Measurements from ENCODE around the gene EWSR1. TPM values are rescaled to one million over a fixed set of nuclear protein-coding genes. Genes with fewer than 3 reads are reported as not detected.

Gene EWSR1
- total RNA-seq, 1 donor from 2014 or later = 120 TPM

- DNase-seq = peak; percentile 93
These were observed 38.9 kb downstream of the EWSR1 start for GRCh38 chr22:29306835-29307595.

GRCh38 chr22:29307596-29308147 lies 39.6 kb downstream of the EWSR1 start:
- no peak for DNase-seq

GRCh38 chr22:29308148-29308790 lies 40.2 kb downstream of the EWSR1 start:
- DNase-seq = no peak

GRCh38 chr22:29308791-29309262 lies 40.8 kb downstream of the EWSR1 start:
- DNase-seq = no peak

- no peak for DNase-seq
These were observed 41.4 kb downstream of the EWSR1 start for GRCh38 chr22:29309332-29310064.

DNA sequence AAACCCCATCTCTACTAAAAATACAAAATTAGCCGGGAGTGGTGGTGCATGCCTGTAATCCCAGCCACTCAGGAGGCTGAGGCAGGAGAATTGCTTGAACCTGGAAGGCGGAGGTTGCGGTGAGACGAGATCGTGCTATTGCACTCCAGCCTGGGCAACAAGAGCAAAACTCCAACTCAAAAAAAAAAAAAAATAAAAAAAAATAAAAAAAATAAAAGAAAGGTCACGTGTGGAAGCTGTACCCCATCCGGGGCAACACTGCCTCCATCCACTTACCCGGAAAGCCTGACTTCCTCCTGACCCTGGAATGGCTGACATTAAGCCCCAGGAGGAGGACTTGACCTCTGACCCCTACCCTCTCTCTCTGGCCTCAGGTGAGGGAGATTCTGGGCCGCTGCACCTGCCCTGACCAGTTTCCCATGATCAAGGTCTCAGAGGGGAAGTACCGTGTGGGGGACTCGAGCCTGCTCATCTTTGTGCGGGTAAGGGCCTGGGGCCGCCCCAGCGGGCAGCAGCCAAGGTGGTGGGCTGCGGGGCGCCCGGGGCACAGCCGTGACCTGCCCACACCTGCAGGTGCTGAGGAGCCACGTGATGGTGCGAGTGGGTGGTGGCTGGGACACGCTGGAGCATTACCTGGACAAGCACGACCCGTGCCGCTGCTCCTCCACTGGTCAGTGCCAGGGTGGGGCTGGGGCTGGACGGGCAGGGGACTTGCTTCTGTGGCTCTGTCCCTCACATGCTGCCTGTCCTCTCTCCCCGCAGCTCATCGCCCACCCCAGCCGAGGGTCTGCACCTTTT lies 42.2 kb downstream of the EWSR1 start:
- no peak for DNase-seq

DNA sequence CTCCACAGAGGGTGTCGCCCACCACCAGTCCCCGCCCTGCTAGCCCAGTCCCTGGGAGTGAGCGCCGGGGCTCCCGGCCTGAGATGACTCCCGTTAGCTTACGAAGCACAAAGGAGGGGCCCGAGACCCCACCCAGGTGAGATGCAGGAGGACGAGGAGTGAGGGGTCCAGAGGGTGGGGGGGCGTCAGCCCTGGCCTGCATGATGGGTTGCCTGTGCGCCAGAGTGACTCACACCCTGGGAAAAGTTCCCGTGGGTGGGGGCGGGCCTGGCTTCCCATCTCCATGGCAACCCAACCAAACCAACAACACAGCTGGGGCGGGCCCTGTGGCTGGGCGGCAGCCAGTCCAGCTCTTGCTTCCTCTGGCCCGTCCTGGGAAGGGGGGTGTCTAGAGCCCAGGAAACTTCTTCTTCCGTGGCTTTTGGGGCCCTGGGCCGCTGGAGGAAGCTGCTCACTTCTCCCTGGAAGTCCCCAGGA lies 42.8 kb downstream of the EWSR1 start:
- peak; percentile 98 for DNase-seq

- peak; percentile 62 for DNase-seq
These were observed 43.6 kb downstream of the EWSR1 start for GRCh38 chr22:29311464-29312217.

DNA sequence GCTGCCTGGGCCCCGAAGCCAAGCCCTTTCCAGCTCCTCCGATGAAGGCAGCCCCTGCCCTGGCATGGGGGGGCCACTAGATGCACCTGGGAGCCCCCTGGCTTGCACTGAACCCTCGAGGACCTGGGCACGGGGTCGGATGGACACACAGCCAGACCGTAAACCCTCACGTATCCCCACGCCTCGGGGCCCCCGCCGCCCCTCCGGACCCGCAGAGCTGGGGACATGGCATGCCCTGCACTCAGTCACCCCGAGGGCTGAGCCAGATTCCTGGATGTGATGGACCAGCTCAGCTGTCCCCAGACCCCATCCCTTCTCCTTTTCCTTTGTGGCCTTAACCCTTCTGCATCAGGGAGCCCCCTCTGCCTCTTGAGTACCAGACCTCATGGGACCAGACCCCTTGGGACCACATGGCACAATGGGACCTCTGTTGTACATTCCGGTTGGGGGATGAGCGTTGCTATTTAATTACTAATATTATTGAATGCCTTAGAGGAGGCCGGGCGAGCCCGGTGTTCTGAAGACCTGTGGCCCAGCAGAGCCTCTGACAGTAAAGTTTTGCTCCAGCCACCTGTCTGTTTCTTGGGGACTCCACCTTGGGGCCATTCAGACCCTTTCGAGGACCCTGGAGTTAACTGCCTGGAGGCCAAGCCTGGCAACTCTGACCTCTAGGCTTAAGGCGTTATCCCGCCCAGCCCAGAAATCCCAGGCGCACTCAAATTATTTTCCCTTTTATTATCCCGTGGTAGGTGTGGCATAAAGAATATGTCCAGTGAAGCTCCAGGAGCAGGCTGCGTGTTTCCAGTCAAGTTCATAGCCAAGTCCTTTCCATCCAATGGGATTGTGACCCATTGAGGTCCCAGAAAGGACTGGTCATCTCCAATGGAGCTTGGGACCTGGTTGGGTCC lies 44.4 kb downstream of the EWSR1 start:
- DNase-seq = no peak

DNA sequence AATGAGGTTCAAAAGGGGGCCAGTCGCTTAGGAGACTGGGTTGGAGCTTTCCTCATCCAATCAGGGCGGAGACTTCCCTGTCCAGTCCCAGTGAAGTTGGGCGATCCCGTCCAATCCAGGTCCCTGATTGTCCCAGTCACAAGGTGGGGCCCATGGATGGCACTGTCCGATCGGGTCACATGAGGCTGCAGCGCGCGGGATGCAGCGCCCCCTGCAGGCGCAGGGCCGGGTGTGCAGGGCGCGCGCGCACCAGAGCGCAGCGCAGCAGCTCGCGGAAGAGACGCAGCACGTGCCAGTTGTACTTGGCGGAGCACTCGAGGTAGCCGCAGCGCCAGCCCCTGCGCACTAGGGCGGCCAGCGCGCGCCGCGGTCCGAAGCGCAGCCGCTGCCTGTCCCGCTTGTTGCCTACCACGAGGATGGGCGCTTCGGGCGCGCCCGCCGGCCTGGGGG lies 45.1 kb downstream of the EWSR1 start:
- peak; percentile 76 for DNase-seq

GRCh38 chr22:29313576-29314466 lies 45.8 kb downstream of the EWSR1 start:
- no peak for DNase-seq

DNA sequence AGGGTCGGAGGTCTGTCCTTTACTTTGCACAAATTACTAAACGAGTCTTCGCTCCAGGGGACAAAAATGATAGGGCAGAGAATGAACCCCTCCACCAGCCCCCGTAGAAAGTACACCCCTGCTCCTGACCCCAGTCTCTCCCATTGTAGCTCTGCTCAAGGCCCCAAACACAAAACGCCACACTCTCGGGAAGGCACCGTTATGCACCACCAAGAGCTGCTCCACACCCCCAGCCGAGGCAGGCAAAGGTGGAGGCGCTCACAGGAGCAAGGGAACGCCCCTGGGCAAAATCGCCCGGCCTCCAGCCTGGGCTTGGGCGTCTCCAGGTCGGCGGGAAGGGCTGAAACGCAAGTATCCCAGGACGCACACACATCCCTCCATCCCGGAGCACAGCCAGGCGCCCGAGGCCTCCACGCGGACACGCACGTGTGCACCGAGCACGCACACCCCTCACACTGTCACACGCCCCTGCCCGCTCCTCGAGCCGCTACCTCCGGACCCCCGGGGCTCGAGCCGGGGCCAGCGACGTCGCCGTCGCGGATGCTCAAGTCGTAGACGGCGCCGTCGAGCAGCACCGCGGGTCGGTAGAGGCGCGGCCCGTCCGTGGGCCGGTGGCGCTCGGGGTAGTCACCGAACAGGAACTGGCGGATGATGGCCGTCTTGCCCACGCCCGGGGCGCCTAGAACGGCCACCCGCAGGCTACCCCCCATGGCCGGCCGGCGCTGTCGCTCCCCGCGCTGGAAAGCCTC lies 46.6 kb downstream of the EWSR1 start:
- DNase-seq = no peak

DNA sequence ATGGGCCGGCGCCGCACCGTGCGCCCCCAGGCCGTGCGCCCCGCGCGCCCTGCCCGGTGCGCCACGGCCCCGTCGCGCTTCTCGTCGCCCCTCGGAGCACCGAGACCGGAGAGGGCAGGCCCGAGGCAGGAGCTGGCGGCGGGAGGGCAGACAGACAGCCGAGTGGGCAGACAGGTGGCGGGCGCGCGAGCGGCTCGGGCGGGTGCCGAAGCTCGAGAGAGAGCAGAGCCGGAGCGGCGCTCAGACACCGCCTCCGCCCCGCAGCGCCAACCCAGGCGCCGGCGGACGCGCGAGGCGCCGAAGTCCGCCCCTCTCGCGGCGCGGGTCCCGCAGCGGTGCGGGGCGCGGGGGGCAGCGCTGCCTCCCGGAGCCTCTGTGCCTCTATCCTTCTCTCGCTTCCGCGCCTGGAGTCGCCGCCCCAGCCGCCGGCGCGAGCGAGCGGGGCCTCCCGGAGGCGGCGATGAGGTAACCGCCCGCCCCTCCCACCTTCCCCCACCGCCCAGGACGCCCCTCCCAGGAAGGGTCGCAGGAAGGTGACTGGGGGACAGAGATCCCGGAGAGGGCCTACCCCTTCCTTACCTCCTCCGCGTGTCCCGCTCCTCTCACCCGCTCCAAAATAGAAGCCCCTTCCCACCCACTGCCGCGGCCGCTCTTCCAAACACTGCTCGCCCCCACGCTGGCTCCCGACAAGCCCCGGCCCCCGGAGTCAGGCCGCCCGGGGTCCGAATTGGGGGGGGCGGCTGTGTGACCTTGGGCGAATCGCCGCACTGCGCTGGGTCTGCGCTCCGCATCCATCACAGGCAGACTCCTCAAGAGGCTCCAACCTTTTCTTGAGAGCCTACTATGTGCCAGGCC lies 47.4 kb downstream of the EWSR1 start, which contains the start of gene RASL10A:
Gene RASL10A (minus strand): TSS at position 412 of the 855 bp plus-strand sequence. CDS start 451 bp downstream, outside the sequence.
- peak; percentile 67 for DNase-seq

DNA sequence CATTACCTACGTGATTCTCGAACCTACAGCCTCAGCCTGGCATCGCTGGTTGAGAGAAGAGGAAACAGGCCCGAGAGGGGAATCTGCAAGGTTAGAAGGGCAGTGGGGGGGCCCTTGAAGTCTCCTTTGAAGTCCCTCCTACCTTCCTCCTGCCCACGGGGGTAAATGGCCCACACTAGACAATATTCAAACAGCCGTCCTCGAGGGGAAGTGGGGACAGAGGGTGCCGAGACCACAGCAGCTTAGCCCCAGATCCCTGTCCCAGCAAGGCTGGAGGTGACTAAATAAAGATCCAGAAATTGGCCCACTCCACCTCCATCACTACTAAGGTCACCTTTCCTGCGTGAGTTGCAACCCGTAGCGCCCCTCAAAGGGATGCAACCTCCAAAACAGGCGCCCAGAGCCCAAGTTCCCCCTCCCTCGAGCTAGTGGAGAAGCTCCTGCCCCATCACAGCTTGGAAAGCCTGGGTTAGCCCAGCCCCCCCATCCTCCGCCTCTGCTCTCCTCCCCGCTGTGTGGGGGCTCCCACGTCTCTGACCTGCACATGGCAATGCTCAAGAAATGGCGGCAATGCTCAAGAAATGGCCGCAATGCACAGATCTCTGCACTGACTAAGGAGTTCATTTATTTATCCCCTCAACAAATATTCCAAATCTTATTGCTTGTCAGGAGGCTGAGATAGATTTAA lies 48.2 kb downstream of the EWSR1 start:
- no peak for DNase-seq

DNA sequence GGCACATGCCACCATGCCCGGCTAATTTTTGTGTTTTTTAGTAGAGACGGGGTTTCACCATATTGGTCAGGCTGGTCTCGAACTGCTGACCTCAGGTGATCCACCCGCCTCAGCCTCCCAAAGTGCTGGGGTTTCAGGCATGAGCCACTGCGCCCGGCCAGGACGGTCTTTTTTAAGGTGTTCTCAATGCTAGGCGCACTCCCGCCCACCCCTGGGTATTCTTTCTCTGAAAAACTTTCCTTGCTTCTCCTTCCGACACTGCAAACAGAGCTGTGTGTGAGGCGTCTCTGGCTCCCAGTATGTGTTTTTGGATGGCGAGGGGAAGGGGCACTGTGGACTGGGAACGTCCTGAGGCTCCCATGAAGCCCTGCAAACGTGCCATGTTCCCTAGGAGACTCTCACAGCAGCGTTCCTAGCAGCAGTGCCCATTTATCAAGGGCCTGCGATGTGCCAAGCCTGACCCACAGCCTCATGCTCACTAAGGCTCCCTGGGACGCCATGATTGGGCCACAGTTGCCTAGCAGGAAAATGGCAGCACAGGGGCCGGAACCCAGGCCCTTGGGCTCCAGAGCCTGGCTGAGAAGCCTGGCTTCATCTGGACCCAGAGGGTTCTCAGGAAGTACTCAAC lies 49.9 kb downstream of the EWSR1 start:
- DNase-seq = no peak

GRCh38 chr22:29319072-29319471 lies 51.0 kb downstream of the EWSR1 start:
- DNase-seq = no peak
